ENCODE results near the gene MRPL2.
"Not testable (repeated sequence)": the region's sequence is repeated elsewhere in the genome, so short reads cannot be mapped to it uniquely, and the experiment has no call there.

MRPL2 gene

DNA sequence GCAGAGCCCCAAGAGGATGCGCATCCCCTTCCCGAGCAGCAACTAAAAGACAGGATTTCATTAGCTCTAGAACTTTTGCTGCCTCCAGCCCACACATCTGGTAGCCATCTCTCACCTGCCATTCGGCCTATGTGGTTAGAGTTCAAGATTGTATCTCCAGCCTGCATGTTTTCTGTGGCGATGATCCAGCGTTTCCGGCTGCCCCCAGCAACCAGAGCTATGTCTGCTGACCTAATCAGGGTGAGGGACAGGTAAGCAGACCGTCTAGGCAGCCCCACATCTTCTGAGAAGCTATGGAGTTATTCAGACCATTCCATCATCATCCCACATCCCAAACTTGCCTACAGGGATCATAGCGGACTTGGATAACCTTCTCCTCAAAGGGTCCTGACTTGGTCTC is 3.3 kb downstream of the MRPL2 start:
- in situ Hi-C loops (cut with MboI; ENCODE audit: low pct_unique_long_range_greater_than_20kb, low sequenced_read_pairs), result no loop called here
- DNase-seq, result no peak

DNA sequence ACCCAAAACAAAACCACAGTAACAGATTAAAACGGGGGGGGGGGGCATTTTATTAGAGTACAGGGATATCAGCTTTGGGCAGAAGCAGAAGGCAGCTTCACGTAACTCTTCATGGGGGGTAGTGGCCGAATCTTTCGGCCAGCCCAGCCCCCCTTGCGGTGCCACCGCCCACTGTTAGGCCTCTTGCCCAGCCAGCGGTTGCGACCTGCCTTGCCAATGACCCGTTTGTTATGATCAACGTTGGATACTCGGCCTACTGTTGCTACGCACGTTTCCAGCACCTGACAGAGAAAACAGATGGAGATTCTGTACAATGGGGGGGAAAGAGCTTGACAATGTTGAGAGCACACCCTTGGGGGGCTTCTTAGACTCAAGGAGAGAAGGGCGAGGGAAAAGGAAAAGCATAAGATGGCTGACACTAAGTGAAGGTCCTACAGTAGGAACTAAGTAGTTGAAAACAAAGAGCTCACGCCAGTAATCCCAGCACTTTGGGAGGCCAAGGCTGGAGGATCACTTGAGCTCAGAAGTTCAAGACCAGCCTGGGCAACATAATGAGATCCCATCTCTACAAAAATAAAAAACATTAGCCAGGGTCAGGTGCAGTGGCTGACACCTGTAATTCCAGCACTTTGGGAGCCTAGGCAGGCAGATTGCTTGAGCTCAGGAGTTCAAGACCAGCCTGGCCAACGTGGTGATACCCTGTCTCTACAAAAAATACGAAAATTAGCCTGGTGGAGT is 4.9 kb downstream of the MRPL2 start:
- DNase-seq, result no peak
- in situ Hi-C loops (cut with MboI; ENCODE audit: low pct_unique_long_range_greater_than_20kb, low sequenced_read_pairs), result no loop called here

DNA sequence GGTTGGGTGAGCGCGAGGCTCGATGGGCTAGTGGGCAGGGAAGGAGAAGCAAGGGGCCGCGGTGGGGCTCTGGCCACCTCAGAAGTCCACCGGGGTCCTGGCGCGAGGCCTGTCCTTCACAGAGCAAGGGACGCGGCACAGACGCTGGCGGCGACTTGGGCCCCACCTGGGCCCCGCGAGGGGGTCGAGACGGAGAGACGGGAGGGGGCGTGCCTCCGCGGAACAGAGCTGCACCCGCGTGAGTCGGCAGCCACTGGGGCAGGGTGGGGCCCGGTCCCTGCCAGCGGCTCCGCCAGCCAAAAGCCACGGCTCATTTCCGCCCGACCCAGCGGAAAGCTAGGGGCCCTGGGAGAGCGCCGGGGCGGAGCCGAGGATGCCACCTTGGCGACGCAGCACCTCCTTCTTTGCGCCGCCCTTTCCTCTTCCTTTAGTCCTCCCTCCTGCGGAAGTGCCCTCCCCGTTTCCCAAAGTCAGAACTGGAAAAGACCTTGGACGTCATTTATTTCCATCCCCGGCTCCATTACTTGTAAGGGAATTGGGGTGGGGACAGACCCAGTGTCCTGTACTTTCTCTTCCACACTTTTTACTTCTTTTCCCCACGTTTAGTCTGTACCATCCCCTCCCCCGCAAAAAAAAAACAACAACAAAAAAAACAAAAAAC is 5.6 kb downstream of the MRPL2 start, which contains the start of gene CUL7:
CUL7 (minus strand) TSS at position 307 of the 661 bp plus-strand sequence. CDS start 1,063 bp downstream, outside the sequence.
- in situ Hi-C loops (cut with MboI; ENCODE audit: low pct_unique_long_range_greater_than_20kb, low sequenced_read_pairs), result no loop called here
- DNase-seq, result peak; percentile 95

DNA sequence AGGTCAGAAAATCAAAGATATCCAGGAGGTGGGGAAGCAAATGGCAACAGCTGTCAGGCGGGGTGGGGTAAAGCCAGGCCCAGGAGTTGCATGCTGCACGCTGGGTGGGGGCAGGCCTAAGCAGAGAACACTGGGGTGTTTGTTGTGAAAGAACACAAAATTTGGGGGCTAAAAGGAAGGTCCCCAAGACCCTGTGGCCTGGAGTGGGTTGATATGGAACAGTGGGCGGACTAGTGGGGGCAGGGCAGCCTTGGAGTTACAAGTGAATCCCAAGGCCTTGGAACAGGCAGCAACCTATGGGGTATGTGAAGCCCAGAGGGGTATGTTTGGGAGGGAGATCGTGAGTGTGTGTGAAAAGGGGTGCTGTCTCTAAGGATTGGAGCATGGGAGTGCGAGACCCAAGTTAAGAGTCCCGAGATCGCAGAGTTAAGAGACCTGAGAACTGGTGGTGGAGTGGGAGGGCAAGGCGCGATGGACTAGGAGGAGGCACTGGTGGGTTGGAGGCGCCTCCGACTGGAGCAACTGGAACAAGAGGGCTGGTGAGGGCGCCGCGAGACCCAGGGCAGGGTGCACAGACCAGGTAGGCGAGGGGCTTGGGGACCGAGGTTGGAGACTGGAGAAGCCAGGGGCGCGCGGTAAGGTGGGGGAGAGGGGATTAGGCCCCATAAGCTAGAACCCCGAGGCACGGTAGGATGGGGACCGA is 6.2 kb downstream of the MRPL2 start:
- in situ Hi-C loops (cut with MboI; ENCODE audit: low pct_unique_long_range_greater_than_20kb, low sequenced_read_pairs), result no loop called here
- DNase-seq, result no peak

DNA sequence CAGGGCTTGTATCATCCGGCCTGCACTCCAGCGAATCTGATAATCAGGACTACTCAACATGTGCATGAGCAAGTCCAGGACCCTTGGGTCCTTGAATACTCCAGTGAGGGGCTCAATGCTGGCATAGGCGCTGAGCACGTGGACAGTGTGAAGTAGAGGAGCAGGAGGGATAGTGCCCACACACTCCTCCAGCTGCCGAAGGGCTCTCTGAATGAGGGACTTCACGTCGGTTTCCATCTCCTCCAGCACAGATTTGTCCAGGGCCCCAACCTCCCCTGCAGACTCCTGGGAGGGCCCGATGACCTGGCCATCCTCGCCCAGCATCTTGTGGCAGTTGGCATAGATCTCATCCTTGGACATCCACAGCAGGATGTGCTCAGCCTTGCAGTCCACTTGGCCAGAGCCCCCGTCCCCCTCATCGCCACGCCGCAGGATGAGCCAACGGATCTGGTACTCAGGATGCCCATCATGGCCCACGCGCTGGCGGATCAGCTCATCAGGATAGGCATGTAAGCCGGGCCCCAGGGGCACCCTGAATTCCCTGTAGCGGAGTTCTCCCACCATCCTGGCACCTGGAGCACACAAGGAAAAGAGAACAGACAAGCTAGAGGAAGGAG is 6.9 kb downstream of the MRPL2 start:
- in situ Hi-C loops (cut with MboI; ENCODE audit: low pct_unique_long_range_greater_than_20kb, low sequenced_read_pairs), result no loop called here

DNA sequence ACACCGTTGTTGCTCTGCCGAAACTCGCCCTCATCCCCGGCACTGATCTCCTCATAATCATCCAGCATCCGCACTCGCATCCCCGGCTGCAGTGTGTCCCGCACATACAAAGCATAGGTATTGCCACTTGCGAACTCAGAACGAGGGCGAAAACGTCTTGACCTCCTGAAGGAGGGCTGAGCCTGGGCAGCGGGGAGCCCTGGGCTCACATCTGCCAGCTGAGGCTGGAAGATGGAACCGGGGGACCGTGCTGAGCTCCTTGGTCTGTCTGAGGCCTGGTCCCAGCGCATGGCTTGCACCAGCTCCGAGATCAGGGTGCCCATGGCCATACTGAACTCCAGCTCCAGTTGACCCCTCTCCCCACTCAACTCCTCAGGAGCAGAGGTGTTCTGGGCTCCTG is 8.3 kb downstream of the MRPL2 start:
- no peak for DNase-seq
- in situ Hi-C loops (cut with MboI; ENCODE audit: low pct_unique_long_range_greater_than_20kb, low sequenced_read_pairs), result no loop called here

More for the DNA sequence above, 6.9 kb downstream of the MRPL2 start:
- DNase-seq, result no peak

DNA sequence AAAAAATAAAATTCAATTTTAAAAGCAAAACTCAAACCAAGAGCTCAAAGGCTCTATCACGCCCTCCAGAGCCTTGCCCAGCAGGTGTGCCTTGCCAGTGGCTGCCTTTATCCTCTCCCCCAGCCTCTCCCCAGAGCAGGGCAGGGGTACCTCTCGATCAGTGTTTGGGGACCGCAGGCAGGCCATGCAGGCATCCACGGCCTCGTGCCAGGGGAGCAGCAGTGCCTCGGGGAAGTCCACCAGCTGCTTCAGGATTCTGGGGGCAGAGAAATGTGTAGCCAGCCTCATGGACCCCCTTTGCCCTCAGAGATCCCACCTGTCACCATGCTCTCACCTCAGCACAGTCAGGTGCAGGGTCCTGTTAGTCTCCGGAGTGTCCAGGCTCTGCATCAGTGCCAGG is 11.2 kb downstream of the MRPL2 start:
- DNase-seq, result no peak
- in situ Hi-C loops (cut with MboI; ENCODE audit: low pct_unique_long_range_greater_than_20kb, low sequenced_read_pairs), result no loop called here

DNA sequence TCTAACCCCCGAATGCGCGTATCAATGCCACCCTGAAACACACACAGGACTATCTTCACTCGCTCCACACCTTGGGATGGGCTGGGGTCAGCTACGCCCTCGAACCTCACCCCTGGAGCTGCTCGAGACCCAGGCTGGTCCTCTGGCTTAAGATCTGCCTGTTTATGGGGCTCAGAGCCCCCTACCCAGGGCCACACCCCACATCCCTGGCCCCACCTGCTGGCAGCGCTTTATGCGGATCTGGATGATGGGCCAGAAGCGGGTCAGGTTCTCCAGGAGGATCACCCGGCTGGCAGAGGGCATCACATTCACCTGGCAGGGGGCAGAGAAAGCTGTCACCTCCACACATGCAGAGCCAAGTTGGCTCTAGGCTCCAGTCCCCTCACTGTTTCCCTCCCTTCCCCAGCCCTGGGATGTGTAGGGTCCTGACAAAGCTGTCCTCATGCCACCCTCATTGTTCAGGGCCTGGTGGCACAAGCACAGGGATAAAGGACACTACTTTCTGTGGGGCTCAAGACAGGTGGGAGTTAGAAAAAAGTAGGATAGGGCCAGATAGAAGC is 13.8 kb downstream of the MRPL2 start:
- no peak for DNase-seq
- in situ Hi-C loops (cut with MboI; ENCODE audit: low pct_unique_long_range_greater_than_20kb, low sequenced_read_pairs), result no loop called here

DNA sequence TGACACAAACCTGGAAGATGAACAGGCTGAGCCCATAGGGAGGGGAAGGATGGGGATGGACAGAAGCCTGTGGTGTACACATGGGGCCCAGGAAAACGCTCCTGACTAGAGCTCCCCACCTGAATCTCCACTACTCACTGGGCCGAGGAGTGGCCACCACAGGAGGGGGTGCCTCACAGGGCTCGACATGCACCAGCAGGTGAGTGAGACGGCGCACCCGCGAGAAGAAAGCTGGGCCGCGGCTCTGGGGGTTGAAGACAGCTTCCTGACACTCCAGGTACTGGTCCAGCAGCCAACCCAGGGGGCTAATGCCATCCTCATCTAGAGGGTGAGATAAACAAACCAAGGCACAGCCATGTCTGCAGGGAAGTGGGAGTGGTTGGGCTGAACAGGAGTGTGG is 15.9 kb downstream of the MRPL2 start:
- in situ Hi-C loops (cut with MboI; ENCODE audit: low pct_unique_long_range_greater_than_20kb, low sequenced_read_pairs), result no loop called here
- no peak for DNase-seq

DNA sequence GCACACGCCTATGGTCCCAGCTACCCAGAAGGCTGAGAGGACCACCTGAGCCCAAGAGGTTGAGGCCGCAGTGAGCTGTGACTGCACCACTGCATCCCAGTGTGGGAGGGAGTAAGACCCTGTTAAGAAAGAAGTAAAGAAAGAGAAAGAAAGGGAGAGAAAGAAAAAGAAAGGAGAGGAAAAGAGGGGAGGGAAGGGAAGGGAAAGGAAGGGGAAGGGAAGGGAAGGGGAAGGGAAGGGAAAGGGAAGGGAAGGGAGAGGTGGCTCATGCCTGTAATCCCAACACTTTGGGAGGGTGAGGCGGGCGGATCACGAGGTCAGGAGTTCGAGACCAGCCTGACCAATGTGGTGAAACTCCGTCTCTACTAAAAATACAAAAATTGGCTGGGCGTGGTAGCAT is 17.8 kb downstream of the MRPL2 start:
- in situ Hi-C loops (cut with MboI; ENCODE audit: low pct_unique_long_range_greater_than_20kb, low sequenced_read_pairs); DNase-seq: not testable (repeated sequence)

DNA sequence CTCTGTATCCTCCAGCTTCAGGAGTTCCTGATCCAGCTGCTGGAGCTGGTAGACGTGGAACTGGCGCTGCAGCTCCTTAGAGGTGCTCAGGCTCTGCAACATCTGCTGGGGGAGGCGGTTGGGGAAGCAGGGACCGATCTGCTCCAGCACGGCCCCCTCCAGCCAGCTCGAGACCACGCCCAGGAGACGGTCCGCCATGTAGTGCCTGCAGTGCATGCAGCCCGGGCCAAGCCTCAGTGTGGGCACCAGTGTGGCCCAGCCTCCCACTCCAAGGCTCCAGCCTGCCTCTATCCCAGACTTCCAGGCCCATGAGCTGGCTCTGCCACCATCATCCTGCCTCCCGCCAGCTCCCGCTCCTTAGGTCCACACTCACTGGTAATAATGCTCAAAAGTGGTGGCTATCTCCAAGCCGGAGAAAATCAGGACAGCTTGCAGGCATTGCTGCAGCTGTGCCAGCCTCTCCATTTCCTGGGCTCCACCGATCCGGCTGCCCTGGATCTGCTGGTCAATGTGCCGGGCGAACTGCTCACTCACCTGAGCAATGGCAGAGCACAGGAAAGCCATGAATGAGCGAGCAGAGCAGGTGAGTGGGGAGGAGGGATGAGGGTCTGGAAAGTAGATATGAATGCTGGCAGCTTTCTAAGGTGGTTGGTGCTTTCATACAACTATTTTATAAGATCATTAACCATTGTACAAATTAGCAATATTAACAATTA is 18.5 kb downstream of the MRPL2 start:
- in situ Hi-C loops (cut with MboI; ENCODE audit: low pct_unique_long_range_greater_than_20kb, low sequenced_read_pairs), result no loop called here
- no peak for DNase-seq

DNA sequence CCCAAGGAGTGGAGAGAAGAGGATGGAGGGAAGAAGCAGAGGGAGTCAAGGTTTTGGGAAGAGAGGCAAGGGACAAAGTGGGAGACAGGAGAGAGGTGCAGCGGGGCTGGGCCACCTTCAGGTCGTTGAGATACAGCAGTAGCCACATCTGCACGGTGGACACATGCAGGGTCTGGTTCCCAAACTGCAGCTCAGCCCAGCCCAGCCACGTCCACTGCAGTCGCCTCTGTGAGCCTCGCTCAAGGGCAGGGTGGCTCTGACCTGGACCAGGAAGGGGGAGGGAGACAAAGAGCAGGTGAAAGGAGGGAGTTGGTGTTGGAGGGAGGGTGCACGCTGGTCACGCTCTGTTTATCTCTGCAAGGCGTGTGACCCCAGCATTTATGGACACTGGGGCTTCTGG is 20.5 kb downstream of the MRPL2 start:
- DNase-seq, result no peak
- in situ Hi-C loops (cut with MboI; ENCODE audit: low pct_unique_long_range_greater_than_20kb, low sequenced_read_pairs), result no loop called here

DNA sequence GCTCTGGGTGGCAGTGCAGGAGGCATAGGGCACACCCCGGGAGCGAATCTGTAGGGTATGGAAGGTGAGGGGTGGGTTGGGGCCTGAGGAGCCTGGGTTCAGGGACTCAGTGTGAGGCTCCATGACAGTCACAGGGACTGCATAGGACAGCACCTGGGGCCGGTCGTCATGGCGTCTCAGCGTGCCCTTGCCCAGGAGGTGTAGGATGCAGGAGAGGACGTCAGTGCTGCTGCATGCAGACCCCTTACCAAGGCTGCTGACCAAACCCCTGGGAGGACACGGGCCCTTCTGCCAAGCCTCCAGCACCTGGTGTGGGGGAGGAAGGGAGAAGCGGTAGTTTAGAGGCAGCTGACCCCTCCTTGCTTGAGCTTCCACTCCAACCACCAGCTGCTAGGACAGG is 21.5 kb downstream of the MRPL2 start:
- DNase-seq, result no peak
- in situ Hi-C loops (cut with MboI; ENCODE audit: low pct_unique_long_range_greater_than_20kb, low sequenced_read_pairs), result no loop called here

DNA sequence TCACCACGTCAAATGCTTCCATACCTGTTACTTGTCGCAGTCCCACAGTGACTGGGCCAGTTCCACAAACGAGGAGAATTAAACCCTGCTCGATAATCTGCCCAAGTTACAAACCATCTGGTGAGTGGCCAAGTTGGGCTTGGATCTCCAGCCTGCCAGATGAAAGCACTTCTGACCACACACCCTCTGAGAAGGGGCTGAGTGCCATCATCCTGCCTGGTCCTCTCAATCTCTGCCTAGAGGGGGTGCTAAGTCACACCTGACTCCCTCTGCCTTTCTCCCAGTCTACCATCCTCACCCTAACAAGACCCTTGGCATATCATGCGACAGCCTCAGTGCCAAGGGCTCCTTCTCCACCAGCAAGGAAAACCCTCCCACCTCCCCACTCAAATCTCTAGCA is 22.0 kb downstream of the MRPL2 start:
- no peak for DNase-seq
- in situ Hi-C loops (cut with MboI; ENCODE audit: low pct_unique_long_range_greater_than_20kb, low sequenced_read_pairs), result no loop called here

DNA sequence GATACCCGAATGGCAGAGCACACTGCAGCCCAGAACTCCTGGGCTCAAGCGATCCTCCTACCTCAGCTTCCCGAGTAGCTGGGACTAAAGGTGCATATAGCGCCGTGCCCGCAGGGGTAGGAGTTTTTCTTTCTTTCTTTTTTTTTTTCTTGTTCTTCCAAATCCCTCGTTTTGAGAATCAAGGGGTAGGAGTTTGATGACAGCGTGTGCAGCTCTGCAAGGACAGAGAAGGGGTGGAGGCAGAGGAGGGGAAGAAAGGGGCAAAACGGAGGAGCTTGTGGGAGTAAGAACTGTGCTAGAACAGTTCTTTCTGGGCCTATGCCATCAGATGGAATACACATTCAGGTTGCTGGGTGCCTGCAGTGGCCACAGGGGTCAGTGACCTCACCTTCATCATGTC is 22.5 kb downstream of the MRPL2 start:
- in situ Hi-C loops (cut with MboI; ENCODE audit: low pct_unique_long_range_greater_than_20kb, low sequenced_read_pairs), result no loop called here
- DNase-seq, result no peak

DNA sequence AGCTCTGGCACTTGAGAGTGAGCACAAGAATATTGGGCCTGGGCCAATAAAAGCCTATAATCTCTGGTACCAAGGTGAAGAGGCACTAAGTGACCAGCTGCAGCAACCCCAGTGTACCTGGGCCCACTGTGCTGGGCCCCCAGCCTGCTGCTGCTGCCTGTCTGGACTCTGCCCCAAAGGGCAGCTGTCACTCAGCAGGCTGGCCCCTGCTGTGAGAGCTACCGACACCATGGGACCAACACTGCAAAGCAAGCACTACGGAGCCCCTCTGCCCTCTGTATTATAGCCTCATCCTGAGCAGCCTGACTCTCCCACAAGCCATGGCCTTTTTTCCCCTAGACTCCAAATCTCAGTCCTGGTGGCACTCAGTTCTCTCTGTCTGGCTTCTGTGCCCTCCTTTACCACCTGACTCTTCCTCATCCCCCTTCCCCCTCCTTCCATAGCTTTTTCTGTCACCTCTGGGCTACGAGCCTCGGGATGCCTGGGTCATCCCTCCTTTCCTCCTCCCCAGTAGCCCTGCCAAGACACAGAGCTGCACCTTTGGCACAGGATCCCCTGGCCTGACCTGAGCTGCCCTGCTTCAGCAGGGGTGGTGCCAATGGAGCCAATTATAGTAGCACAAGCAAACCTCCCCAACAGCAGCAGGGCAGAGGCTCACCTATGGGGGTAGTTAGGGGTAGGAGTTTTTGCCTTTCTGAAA is 23.6 kb downstream of the MRPL2 start:
- in situ Hi-C loops (cut with MboI; ENCODE audit: low pct_unique_long_range_greater_than_20kb, low sequenced_read_pairs), result no loop called here
- DNase-seq, result no peak

DNA sequence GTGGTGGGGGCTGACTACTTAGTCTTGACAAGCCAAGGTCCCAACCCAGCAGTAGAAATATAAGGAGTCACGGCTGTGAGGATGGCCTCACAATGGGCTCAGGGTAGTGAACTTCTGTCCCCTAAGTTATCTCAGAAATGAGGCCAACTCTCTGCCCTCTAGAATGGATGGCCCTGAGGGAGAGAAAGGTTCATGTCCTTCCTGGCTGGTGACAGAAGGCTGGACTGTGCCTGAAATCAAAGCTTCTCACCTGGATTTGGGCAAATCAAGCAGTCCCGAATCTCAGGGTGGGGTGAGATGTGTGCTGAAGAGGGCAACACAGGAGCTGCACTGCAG is 25.1 kb downstream of the MRPL2 start:
- in situ Hi-C loops (cut with MboI; ENCODE audit: low pct_unique_long_range_greater_than_20kb, low sequenced_read_pairs), result no loop called here
- no peak for DNase-seq

DNA sequence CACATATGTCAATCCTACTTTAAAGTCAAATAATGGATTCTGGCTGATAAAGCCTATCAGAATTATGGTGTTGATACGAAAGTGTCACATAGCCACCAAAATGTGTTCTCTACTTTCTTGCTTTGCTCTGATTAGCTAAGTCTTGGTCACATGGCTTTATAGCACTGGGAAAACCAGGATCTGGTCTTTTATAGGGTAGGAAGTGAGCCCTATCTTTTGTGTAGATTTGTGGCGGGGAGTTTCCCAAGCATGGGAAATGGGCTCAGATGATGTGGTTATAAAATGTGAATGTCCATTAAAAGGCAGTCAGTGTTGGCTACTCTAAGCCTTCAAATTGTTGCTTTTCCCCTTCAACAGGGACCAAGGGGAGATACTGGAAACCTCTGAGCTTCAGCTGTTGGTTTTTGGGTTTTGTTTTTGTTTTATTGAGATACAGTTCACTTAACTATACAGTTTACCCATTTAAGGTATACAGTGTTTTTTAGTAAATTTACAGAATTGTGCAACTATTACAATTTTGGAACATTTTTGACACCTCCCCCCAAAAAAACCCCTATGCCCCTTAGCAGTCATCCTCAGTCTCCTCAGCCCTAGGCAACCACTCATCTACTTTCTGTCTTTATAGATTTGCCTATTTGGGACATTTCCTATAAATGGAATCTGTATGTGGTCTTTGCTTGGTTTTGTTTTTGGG is 25.6 kb downstream of the MRPL2 start:
- no peak for DNase-seq
- in situ Hi-C loops (cut with MboI; ENCODE audit: low pct_unique_long_range_greater_than_20kb, low sequenced_read_pairs), result no loop called here
